HepG2 (cell line): ENCODE results near the gene MGAT4D. TPM values are rescaled to one million over a fixed set of nuclear protein-coding genes. Genes with fewer than 3 reads are reported as not detected.

Experiments used
- CHD4 ChIP-seq: fragments of 200-600 bp; sonication (generic); IDR thresholded peaks from 2 replicates; pipeline ENCODE4 v1.7.0; 2017; ENCODE audit warnings: mild to moderate bottlenecking, low read length, borderline replicate concordance
- EZH2 ChIP-seq: conservative IDR thresholded peaks from 2 replicates; pipeline ENCODE4 v1.6.1; 2012; ENCODE audit warnings: mild to moderate bottlenecking, low read depth, low read length, moderate library complexity
- FOXJ3 ChIP-seq: sonication (generic); formaldehyde crosslinking; IDR thresholded peaks from 2 replicates; pipeline ENCODE4 v1.4.0; 2020; ENCODE audit warnings: missing genetic modification reagents, mild to moderate bottlenecking, borderline replicate concordance
- GATA4 ChIP-seq: sonication (generic); IDR thresholded peaks from 2 replicates; pipeline ENCODE4 v1.6.1; 2016; ENCODE audit warnings: antibody characterized with exemption, low read depth, borderline replicate concordance
- HOXA3 ChIP-seq: sonication (generic); formaldehyde crosslinking; IDR thresholded peaks from 2 replicates; pipeline ENCODE4 v1.5.0; 2020; ENCODE audit warnings: missing genetic modification reagents
- MAF1 ChIP-seq: sonication (generic); formaldehyde crosslinking; IDR thresholded peaks from 2 replicates; pipeline ENCODE4 v1.5.0; 2020; ENCODE audit warnings: missing genetic modification reagents, borderline replicate concordance
- RBM39 ChIP-seq: fragments of 200-400 bp; formaldehyde crosslinking; IDR thresholded peaks from one replicate; pipeline ENCODE4 v1.6.1; 2018; ENCODE audit warnings: antibody characterized with exemption, mild to moderate bottlenecking, low read depth, low read length; ENCODE audit not compliant: poor library complexity, severe bottlenecking
- SOX6 ChIP-seq, 2 experiments: fragments of 450-650 bp in 1 of 2; sonication (generic) in 1 of 2; formaldehyde crosslinking in 1 of 2; IDR thresholded peaks; 2 replicates each; pipeline versions ENCODE4 v1.4.0 to v1.6.1; 2017 to 2020; ENCODE audit warnings: antibody characterized with exemption in 1 of 2, mild to moderate bottlenecking in 1 of 2, missing genetic modification reagents in 1 of 2
- TEAD2 ChIP-seq: sonication (generic); formaldehyde crosslinking; IDR thresholded peaks from 2 replicates; pipeline ENCODE4 v1.9.0; 2021; ENCODE audit warnings: missing genetic modification reagents
- WIZ ChIP-seq: sonication (generic); formaldehyde crosslinking; IDR thresholded peaks from 2 replicates; pipeline ENCODE4 v1.5.1; 2020; ENCODE audit warnings: mild to moderate bottlenecking, missing genetic modification reagents
- ZFP62 ChIP-seq: sonication (generic); formaldehyde crosslinking; IDR thresholded peaks from 2 replicates; pipeline ENCODE4 v1.4.0; 2020; ENCODE audit warnings: missing genetic modification reagents
- ZNF24 ChIP-seq: fragments of 450-650 bp; IDR thresholded peaks from 2 replicates; pipeline ENCODE4 v1.6.1; 2017; ENCODE audit warnings: antibody characterized with exemption, mild to moderate bottlenecking
- ZNF3 ChIP-seq: IDR thresholded peaks from 2 replicates; pipeline ENCODE4 v1.7.0; 2017; ENCODE audit warnings: inconsistent platforms
- ZNF460 ChIP-seq: sonication (generic); formaldehyde crosslinking; IDR thresholded peaks from 2 replicates; pipeline ENCODE4 v1.5.1; 2020; ENCODE audit warnings: missing genetic modification reagents, mild to moderate bottlenecking, borderline replicate concordance
- ZNF510 ChIP-seq: sonication (generic); formaldehyde crosslinking; IDR thresholded peaks from 2 replicates; pipeline ENCODE4 v1.4.0; 2020; ENCODE audit warnings: low read depth, mild to moderate bottlenecking, missing genetic modification reagents
- ZNF672 ChIP-seq: sonication (generic); formaldehyde crosslinking; IDR thresholded peaks from 2 replicates; pipeline ENCODE4 v1.8.1; 2022; ENCODE audit warnings: missing genetic modification reagents
- ZNF878 ChIP-seq: sonication (generic); formaldehyde crosslinking; IDR thresholded peaks from 2 replicates; pipeline ENCODE4 v1.8.1; 2023; ENCODE audit warnings: mild to moderate bottlenecking, missing genetic modification reagents, moderate library complexity
- polyA plus RNA-seq, 8 experiments: library from polyadenylated mRNA; depleted of rRNA in 3 of 8; stranded (reverse) in 7 of 8; unstranded in 1 of 8; fragments of >200 nt; fragmentation: Illumina TruSeq in 4 of 8; extraction: Trizol in 4 of 8; gene quantifications; 2 replicates each; pipeline versions ENCODE4 v1.2.1 to v1.2.3, GENCODE V29; 2011 to 2016; ENCODE audit warnings: low read depth in 4 of 8, missing spikeins in 1 of 8, mixed read lengths in 1 of 8; ENCODE audit not compliant: insufficient read depth in 1 of 8
- total RNA-seq, 5 experiments: library from RNA; depleted of rRNA; stranded (reverse); fragments of >200 nt; fragmentation: Illumina TruSeq; extraction: Trizol; gene quantifications; 2 replicates each; pipeline ENCODE4 v1.2.3, GENCODE V29; 2016; ENCODE audit warnings: low read depth in 1 of 5
- TF ChIP-seq, protein P1 (sequence below): sonication (generic); formaldehyde crosslinking; IDR thresholded peaks from 2 replicates; pipeline ENCODE4 v1.8.0; 2022; ENCODE audit warnings: missing genetic modification reagents, low read depth, mild to moderate bottlenecking, borderline replicate concordance
- TF ChIP-seq, protein P2 (sequence below): IDR thresholded peaks from 2 replicates; pipeline ENCODE4 v1.4.0; 2020; ENCODE audit warnings: mild to moderate bottlenecking, missing genetic modification reagents
- TF ChIP-seq, protein P3 (sequence below): sonication (generic); formaldehyde crosslinking; IDR thresholded peaks from 2 replicates; pipeline ENCODE4 v1.8.1; 2023; ENCODE audit warnings: missing genetic modification reagents, mild to moderate bottlenecking, borderline replicate concordance
- TF ChIP-seq, protein P4 (sequence below): sonication (generic); formaldehyde crosslinking; IDR thresholded peaks from 2 replicates; pipeline ENCODE4 v1.4.0; 2020; ENCODE audit warnings: missing genetic modification reagents, borderline replicate concordance

MGAT4D gene
- total and polyA plus RNA-seq, 2 of the 13 experiments (the other 11 are each of a cell fraction or from before 2014, with no cell fraction given), result not detected

DNA sequence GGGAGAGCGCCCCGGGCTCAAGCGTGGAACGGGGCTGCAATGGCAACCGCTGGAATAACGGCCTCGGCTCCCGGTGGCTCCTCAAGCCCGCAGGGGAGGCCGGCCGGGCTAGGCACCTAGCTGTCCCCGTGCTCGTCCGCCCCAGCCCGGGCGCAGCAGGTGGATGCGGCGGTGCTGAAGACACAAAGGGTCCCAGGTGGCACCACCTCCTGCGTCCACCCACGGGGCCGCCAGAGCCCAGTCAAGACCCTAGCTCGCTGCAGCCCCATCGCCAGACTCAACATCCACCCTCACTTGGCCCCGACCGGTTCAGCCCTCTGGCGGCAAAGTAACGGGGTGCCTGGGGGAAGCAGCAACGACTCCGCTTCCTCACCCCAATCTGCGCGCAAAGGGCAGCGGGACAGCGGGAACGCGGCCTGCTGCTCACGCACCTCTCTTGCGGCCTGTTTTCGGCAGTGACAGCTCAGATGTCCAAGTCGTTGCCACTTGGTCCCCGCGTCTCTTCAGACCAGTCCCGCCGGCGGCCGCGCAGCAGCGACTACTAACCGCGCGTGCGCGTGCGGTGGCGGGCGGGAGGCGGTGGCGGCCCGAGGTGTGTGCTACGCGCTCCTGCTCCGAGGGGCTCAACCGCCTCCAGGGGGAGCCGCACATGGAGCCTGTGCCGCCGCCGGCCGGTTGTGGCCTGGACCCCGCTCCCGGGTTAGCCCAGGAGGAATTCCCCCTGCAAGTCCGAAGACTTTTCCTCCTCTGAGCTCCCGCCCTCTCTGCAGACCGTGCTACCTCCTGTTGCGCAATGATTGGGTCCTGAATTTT, 70.8 kb downstream of the MGAT4D start, which contains the start of gene CLGN (continued):
- TF ChIP-seq CHD4, result no peak
- TF ChIP-seq ZNF878, result no peak
- TF ChIP-seq MAF1 (CRISPR knock-in tag), result peak; percentile 42; the same call in 1 of the 2 replicates
- TF ChIP-seq, protein P1, sequence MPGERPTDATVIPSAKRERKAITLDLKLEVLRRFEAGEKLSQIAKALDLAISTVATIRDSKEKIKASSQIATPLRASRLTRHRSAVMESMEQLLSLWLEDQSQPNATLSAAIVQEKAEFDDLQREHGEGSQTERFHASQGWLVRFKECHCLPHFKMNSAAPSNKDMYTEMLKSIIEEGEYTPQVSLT (CRISPR knock-in tag), result no peak; the same call in 1 of the 2 replicates
- TF ChIP-seq, protein P2, sequence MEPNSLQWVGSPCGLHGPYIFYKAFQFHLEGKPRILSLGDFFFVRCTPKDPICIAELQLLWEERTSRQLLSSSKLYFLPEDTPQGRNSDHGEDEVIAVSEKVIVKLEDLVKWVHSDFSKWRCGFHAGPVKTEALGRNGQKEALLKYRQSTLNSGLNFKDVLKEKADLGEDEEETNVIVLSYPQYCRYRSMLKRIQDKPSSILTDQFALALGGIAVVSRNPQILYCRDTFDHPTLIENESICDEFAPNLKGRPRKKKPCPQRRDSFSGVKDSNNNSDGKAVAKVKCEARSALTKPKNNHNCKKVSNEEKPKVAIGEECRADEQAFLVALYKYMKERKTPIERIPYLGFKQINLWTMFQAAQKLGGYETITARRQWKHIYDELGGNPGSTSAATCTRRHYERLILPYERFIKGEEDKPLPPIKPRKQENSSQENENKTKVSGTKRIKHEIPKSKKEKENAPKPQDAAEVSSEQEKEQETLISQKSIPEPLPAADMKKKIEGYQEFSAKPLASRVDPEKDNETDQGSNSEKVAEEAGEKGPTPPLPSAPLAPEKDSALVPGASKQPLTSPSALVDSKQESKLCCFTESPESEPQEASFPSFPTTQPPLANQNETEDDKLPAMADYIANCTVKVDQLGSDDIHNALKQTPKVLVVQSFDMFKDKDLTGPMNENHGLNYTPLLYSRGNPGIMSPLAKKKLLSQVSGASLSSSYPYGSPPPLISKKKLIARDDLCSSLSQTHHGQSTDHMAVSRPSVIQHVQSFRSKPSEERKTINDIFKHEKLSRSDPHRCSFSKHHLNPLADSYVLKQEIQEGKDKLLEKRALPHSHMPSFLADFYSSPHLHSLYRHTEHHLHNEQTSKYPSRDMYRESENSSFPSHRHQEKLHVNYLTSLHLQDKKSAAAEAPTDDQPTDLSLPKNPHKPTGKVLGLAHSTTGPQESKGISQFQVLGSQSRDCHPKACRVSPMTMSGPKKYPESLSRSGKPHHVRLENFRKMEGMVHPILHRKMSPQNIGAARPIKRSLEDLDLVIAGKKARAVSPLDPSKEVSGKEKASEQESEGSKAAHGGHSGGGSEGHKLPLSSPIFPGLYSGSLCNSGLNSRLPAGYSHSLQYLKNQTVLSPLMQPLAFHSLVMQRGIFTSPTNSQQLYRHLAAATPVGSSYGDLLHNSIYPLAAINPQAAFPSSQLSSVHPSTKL (CRISPR knock-in tag), result peak; percentile 11
- peak; percentile 46; the same call in 1 of the 2 replicates for TF ChIP-seq ZNF460 (CRISPR knock-in tag)
- TF ChIP-seq SOX6 (IDR thresholded peaks at IDR 0.05), result no peak
- peak; percentile 69 for TF ChIP-seq SOX6 (CRISPR knock-in tag; IDR thresholded peaks at IDR 0.05)
- TF ChIP-seq EZH2, result no peak
- peak; percentile 82 for TF ChIP-seq RBM39
- peak; percentile 75 for TF ChIP-seq WIZ
- no peak for TF ChIP-seq ZNF3 (CRISPR knock-in tag)
- TF ChIP-seq, protein P3, sequence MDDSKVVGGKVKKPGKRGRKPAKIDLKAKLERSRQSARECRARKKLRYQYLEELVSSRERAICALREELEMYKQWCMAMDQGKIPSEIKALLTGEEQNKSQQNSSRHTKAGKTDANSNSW (CRISPR knock-in tag), result peak; percentile 46; the same call in 1 of the 2 replicates
- no peak for TF ChIP-seq ZNF24
- 0 out of 2 replicates have a peak, but pooled peaks have one; percentile 60 for TF ChIP-seq ZNF510 (CRISPR knock-in tag)
- TF ChIP-seq GATA4, result no peak
- no peak; the same call in 1 of the 2 replicates for TF ChIP-seq HOXA3 (CRISPR knock-in tag)
- TF ChIP-seq, protein P4, sequence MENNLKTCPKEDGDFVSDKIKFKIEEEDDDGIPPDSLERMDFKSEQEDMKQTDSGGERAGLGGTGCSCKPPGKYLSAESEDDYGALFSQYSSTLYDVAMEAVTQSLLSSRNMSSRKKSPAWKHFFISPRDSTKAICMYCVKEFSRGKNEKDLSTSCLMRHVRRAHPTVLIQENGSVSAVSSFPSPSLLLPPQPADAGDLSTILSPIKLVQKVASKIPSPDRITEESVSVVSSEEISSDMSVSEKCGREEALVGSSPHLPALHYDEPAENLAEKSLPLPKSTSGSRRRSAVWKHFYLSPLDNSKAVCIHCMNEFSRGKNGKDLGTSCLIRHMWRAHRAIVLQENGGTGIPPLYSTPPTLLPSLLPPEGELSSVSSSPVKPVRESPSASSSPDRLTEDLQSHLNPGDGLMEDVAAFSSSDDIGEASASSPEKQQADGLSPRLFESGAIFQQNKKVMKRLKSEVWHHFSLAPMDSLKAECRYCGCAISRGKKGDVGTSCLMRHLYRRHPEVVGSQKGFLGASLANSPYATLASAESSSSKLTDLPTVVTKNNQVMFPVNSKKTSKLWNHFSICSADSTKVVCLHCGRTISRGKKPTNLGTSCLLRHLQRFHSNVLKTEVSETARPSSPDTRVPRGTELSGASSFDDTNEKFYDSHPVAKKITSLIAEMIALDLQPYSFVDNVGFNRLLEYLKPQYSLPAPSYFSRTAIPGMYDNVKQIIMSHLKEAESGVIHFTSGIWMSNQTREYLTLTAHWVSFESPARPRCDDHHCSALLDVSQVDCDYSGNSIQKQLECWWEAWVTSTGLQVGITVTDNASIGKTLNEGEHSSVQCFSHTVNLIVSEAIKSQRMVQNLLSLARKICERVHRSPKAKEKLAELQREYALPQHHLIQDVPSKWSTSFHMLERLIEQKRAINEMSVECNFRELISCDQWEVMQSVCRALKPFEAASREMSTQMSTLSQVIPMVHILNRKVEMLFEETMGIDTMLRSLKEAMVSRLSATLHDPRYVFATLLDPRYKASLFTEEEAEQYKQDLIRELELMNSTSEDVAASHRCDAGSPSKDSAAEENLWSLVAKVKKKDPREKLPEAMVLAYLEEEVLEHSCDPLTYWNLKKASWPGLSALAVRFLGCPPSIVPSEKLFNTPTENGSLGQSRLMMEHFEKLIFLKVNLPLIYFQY, result no peak
- TF ChIP-seq TEAD2 (CRISPR knock-in tag), result peak; percentile 74; the same call in 1 of the 2 replicates
- no peak for TF ChIP-seq ZNF672 (CRISPR knock-in tag)
- no peak; the same call in 1 of the 2 replicates for TF ChIP-seq FOXJ3
- no peak for TF ChIP-seq ZFP62 (CRISPR knock-in tag)
